KMS-11 (cell line): ENCODE data around the gene TGM5.
A peak's percentile ranks its signal among the peaks of the same experiment; 100 is the strongest.

ENCODE experiments used
- H2AFZ ChIP-seq: fragments of 200-600 bp; sonication (generic); 2 replicates; pipeline ENCODE4 v1.6.1; 2016; ENCODE audit warnings: antibody characterized with exemption, mixed run types, low read depth
- H3K27ac ChIP-seq: fragments of 200-600 bp; sonication (generic); 2 replicates; pipeline ENCODE4 v1.6.1; 2016; ENCODE audit warnings: mild to moderate bottlenecking, mixed run types
- H3K27me3 ChIP-seq: fragments of 200-600 bp; sonication (generic); 2 replicates; pipeline ENCODE4 v1.6.1; 2017; ENCODE audit warnings: mild to moderate bottlenecking, low read depth, mixed run types, moderate library complexity; ENCODE audit not compliant: insufficient read depth
- H3K36me3 ChIP-seq: fragments of 200-600 bp; sonication (generic); 2 replicates; pipeline ENCODE4 v1.6.1; 2017; ENCODE audit warnings: mild to moderate bottlenecking, mixed run types; ENCODE audit not compliant: insufficient read depth
- H3K4me1 ChIP-seq: fragments of 200-600 bp; sonication (generic); 2 replicates; pipeline ENCODE4 v1.6.1; 2016; ENCODE audit warnings: mild to moderate bottlenecking, low read depth, mixed run types; ENCODE audit not compliant: poor library complexity, severe bottlenecking
- H3K4me2 ChIP-seq: fragments of 200-600 bp; sonication (generic); 2 replicates; pipeline ENCODE4 v1.7.0; 2016; ENCODE audit warnings: mild to moderate bottlenecking, mixed run types
- H3K4me3 ChIP-seq: fragments of 200-600 bp; sonication (generic); IDR thresholded peaks from 2 replicates; pipeline ENCODE4 v1.6.1; 2017; ENCODE audit warnings: low read depth, low read length, mixed read lengths; ENCODE audit not compliant: insufficient read depth
- H3K79me2 ChIP-seq: fragments of 200-600 bp; sonication (generic); 2 replicates; pipeline ENCODE4 v1.6.1; 2016; ENCODE audit warnings: low read depth, mixed run types; ENCODE audit not compliant: insufficient read depth
- H3K9ac ChIP-seq: fragments of 200-600 bp; sonication (generic); 2 replicates; pipeline ENCODE4 v1.6.1; 2016; ENCODE audit warnings: mild to moderate bottlenecking, mixed run types
- H4K20me1 ChIP-seq: fragments of 200-600 bp; sonication (generic); 2 replicates; pipeline ENCODE4 v1.6.1; 2016; ENCODE audit warnings: mild to moderate bottlenecking, mixed run types; ENCODE audit not compliant: insufficient read depth
- TF ChIP-seq, protein P1 (sequence below): fragments of 200-600 bp; sonication (generic); conservative IDR thresholded peaks from 2 replicates; pipeline ENCODE4 v1.6.1; 2017; ENCODE audit warnings: low read depth, mild to moderate bottlenecking, antibody characterized with exemption, low read length, moderate library complexity, mixed read lengths

TGM5 gene

DNA sequence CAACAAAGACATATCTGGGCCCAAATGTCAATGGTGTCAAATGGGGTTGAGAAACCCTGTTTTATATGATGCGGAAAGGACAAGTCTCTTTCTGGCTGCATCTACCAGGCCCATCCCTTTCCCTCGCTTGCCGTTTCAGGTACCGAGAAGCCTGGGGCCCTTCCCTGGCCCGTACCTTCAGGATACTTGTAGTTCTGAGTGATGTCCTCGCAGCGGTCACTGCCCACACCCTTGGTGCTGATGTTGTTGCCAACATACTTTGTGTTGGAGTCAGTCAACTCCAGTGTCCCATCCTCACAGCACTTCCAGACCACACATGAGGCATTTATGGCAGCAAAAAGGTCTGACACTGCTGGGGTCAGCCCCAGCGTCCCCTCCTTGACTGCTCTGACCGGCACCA is 59.7 kb downstream of the TGM5 start:
- Histone ChIP-seq H3K79me2 (no peaks in the 10 kb centered on the region), H3K4me1 (no peaks in the 10 kb centered on the region), H3K4me2 (no peak overlapping the region), H3K9ac (no peak overlapping the region), H4K20me1 (no peaks in the 10 kb centered on the region), H3K4me3 (no peak overlapping the region), H2AFZ (no peak overlapping the region), H3K36me3 (no peaks in the 10 kb centered on the region), H3K27me3 (no peaks in the 10 kb centered on the region), H3K27ac (no peak overlapping the region)
- TF ChIP-seq, protein P1, sequence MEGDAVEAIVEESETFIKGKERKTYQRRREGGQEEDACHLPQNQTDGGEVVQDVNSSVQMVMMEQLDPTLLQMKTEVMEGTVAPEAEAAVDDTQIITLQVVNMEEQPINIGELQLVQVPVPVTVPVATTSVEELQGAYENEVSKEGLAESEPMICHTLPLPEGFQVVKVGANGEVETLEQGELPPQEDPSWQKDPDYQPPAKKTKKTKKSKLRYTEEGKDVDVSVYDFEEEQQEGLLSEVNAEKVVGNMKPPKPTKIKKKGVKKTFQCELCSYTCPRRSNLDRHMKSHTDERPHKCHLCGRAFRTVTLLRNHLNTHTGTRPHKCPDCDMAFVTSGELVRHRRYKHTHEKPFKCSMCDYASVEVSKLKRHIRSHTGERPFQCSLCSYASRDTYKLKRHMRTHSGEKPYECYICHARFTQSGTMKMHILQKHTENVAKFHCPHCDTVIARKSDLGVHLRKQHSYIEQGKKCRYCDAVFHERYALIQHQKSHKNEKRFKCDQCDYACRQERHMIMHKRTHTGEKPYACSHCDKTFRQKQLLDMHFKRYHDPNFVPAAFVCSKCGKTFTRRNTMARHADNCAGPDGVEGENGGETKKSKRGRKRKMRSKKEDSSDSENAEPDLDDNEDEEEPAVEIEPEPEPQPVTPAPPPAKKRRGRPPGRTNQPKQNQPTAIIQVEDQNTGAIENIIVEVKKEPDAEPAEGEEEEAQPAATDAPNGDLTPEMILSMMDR = no peak

DNA sequence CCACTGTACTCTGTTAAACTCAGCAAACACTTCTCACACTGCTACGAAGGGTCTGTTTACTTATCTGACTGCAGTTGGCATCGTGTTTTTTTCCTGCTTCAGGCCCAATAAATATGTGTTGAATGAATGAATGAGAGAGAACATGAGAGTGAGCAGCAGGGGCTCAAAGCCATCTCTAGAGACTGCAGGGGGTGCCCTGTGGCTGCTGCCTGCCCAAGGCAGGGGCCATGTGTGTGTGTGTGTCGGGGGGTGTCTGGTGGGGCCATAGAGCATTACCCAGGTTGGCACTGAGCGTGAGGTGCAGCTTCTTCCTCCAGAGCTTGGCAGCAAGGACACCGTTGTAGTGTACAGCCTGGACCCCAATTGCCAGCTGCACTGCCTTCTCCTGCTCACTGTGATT is 60.7 kb downstream of the TGM5 start:
- Histone ChIP-seq H3K4me3 (no peak overlapping the region), H3K79me2 (no peaks in the 10 kb centered on the region), H4K20me1 (no peaks in the 10 kb centered on the region), H3K4me2 (no peak overlapping the region), H3K27ac (no peak overlapping the region), H2AFZ (no peak overlapping the region), H3K4me1 (no peaks in the 10 kb centered on the region), H3K36me3 (no peaks in the 10 kb centered on the region), H3K27me3 (no peaks in the 10 kb centered on the region), H3K9ac (no peak overlapping the region)
- TF ChIP-seq, protein P1 = no peak

DNA sequence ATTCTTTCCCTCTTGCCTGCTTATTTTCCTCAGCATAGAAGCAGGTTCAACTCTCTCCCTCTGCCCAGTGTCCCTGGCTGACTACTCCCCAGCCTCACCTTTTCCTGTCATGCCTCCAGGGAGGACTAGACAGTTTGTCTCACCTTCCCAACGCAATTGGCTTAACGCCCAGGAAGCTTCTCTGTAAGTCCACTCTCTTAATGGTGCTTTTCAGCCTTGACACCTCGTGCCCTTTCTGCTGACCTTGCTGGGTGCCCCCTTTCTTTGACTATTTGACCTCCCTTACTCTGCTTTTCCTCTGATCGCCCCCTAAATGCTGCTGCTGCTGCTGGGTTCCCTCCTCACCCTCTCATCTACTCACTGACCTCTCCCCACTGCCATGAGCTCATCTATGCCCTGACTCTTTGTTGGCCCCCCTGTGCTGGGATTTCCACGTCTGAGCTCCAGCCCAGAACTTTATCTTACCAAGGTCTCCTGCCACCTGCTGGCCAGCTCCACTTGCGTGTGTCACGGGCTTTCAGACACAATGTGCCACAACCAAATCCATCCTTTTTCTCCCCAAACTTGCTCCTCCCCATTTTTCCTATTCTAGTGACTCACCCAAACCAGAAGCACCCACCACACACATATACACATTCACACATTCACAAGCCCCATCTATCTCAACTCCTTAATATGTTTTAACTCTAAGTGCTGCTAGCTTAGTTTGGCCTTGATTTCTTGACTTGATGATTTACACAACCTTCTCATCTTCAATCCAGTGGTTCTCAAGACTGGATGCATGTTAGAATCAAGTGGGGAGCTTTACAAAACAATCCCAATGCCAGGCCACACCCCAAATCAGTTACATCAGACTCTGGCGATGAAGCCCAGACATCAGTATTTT is 62.5 kb downstream of the TGM5 start:
- Histone ChIP-seq H3K4me1 (no peaks in the 10 kb centered on the region), H3K36me3 (no peaks in the 10 kb centered on the region), H3K79me2 (no peaks in the 10 kb centered on the region), H3K4me3 (no peak overlapping the region), H2AFZ (no peak overlapping the region), H3K4me2 (no peak overlapping the region), H3K9ac (no peak overlapping the region), H4K20me1 (no peaks in the 10 kb centered on the region), H3K27ac (no peak overlapping the region), H3K27me3 (no peaks in the 10 kb centered on the region)
- TF ChIP-seq, protein P1 = peak; percentile 66

DNA sequence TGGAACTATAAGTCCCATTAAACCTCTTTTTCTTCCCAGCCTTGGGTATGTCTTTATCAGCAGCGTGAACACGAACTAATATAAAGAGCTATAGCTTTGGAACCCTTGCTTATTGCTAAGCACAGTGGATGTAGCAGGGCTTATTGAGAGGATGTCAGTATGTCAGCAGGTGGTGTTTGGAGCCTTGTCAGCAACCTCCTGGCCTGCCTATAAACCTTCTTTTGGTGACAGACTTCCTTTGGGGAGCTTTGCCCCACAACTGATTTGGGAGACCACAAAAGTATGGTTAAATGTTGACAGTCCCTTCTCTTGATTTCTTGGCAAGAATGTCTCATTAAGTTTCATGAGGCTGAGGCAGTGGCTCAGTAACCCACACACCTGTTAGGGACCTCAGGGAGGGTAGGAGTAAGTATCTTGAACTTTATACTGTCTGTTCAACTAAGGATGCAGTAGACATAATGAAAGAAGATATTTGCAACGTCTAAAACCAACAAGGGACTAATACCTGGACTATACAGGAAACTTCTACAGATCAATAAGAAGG is 66.7 kb downstream of the TGM5 start:
- H3K4me3 ChIP-seq = no peak overlapping the region
- H3K4me2 ChIP-seq = no peak overlapping the region
- no peaks in the 10 kb centered on the region for H4K20me1 ChIP-seq
- no peak overlapping the region for H3K27ac ChIP-seq
- no peaks in the 10 kb centered on the region for H3K79me2 ChIP-seq
- TF ChIP-seq, protein P1 = no peak
- no peak overlapping the region for H2AFZ ChIP-seq
- H3K36me3 ChIP-seq = no peaks in the 10 kb centered on the region
- no peaks in the 10 kb centered on the region for H3K27me3 ChIP-seq
- H3K9ac ChIP-seq = no peak overlapping the region
- H3K4me1 ChIP-seq = no peaks in the 10 kb centered on the region
